HG02623 (cell line): ENCODE data around the gene AFG1L.
A peak's percentile ranks its signal among the peaks of the same experiment; 100 is the strongest.
"Not testable (repeated sequence)": the region's sequence is repeated elsewhere in the genome, so short reads cannot be mapped to it uniquely, and the experiment has no call there.

Experiments
- ATAC-seq: cut with Tn5 transposase; IDR thresholded peaks from one replicate; pipeline ENCODE4 v1.9.1; 2021; ENCODE audit warnings: moderate library complexity; ENCODE audit not compliant: unreplicated experiment

AFG1L gene

DNA sequence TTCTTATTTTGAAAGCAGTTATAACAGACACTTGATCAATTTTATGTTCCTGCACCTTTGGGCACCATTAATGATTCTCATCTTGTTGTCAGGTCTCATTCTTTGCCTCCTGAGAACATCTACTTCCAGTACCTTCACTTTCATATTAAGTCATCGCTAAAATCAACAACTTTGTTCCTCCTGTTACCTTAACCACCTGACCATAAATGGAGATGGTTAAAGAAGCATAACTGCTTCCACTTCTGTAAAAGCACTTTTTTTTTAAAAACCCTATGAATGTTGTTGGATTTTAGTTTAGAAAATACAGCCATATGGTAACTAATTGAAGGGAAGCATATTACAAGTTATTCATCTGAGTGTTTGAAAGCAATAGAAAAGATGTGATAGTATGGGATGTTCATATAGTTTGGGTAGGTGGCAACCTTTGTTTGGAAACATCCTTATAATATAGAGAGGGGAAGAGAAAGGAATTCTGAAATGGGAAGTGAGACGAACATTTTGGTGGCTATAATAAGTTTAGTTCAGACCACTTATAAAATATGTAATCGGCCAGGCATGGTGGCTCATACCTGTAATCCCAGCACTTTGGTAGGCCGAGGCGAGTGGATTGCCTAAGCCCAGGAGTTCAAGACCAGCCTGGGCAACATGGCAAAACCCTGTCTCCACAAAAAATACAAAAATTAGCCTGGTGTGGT, 53.9 kb downstream of the AFG1L start:
- peak; percentile 91 for ATAC-seq

DNA sequence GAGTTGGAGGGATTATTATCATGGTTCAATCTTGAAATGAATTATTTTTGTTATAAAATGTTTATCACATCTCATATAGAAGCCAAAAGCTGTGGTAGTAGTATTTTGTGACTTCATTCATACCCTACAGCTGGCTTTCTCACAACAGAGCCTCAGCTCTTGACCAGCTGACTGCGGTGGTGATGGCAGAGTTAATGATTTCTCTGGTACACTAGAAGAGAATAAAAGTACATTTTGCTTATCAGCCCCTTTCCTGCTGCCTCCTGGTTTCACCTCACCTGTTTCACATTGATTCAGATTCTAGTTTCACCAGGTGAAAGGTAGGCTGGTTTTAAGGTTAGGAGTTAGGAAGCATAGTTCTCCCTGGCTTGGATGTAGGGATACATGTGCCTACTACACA, 55.7 kb downstream of the AFG1L start:
- no peak for ATAC-seq

DNA sequence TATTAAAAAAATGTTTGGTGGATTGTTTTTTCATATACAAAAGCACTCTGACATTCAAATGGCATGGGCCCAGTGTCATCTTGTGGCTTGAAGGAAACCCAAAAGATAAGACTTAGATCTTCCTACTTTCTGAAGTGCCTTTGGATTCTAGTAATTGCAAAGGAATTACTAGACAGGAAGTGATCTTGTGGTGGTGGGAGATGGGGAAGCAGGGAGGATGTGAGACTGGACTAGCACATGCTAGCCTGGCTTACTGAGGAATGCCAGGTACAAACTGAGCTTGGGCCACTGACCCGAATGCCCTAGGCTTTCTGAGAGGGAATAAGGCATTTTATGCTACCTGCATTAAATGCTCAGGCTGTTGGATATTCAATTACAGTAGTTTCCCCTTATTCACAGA, 59.0 kb downstream of the AFG1L start:
- no peak for ATAC-seq

DNA sequence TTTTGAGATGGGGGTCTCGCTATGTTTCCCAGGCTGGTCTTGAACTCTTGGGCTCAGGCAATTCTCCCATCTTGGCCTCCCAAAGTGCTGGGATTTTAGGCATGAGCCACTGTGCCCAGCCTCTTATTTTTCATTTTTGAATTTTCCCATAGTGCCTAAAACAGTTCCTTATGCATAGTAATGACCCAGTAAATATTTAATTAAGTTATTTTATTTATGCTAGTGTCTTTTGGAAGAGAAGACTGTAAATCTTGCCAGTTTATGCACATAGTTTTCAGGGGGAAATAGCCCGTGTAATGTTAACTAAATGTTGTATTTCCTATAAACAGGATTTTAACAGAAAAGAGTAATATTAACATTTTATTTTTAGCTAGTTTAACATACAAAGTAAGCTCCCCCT, 60.3 kb downstream of the AFG1L start:
- no peak for ATAC-seq

DNA sequence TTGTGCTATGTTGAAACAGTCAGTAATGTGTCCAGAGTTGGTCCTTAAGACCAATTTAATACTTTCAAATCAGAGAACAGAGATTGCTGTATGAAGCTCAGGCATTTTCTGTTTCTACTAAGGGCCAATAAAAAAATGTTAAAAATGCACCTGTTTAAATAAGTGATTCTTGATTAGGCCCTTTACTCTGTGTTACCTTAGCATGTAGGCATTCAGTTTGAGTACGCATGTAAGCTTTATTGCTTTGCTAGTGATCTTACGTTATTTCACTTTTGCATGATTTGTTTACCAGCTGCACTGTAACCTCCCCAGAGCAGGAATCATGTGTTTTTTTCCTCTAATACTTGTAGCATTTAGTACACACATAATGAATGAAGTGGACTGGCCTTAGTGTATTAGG, 61.0 kb downstream of the AFG1L start:
- no peak for ATAC-seq

DNA sequence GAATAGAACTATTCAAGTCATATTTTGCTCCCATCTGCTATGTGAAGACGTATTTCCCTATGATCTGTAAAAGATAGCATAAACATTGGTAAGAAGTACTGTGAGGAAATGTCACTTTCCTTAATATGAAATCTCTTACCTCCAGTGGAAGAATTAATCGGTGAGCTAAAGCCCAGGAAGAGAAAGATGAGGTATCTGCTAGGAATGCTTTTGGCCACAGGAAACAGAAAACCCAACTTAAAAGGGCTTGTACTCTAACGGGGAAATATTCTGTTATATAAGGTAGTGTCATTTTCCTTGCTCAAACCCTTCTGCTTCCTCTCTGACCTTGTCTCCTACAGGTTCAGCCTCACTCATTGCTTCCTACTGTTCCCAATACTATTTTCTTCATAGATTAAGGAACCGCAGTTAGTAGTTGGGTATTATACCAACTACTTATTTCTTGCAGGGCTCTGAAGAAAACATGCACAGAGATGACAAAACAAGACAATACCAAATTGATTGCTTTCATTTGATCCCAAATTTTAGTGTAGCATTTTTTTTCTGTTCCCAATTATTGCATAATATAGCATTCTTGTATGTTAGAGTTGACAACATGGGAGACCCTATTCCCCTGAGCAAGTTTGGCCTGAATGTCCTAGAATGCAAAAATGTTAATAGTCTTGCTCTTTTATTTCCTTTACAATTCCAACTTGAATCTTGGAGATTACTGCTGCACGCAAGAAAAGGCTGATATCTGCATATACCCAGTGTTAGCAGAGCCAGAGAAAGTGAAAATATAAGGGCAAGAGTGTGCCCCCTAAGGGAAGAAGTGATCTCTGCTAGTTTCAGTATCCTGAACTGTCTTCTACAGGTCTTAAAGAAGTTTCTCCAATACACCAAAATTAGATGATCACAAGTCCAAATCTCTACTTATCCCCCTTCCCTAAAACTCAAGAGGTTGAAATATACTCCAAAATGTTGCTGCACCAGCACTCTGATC, 65.3 kb downstream of the AFG1L start:
- ATAC-seq, result no peak

DNA sequence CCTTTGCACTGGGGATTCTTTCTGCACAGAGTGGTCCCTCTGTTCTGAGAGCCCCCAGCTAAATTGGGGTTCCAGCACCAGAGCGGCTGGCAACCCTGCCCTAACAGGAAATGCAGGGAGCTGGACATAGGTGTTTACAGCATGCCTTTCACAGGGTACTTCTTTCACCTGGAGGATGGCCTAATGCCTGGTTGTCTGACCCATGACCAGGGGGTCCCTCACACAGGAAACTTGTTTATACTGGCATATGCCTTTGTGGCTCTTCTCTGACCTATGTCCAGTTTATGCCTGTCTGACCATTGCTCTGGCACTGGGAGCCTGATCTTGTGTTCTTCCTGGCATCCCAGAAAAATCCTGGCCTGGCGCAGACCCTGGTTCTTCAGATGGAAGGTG, 66.1 kb downstream of the AFG1L start:
- no peak for ATAC-seq

DNA sequence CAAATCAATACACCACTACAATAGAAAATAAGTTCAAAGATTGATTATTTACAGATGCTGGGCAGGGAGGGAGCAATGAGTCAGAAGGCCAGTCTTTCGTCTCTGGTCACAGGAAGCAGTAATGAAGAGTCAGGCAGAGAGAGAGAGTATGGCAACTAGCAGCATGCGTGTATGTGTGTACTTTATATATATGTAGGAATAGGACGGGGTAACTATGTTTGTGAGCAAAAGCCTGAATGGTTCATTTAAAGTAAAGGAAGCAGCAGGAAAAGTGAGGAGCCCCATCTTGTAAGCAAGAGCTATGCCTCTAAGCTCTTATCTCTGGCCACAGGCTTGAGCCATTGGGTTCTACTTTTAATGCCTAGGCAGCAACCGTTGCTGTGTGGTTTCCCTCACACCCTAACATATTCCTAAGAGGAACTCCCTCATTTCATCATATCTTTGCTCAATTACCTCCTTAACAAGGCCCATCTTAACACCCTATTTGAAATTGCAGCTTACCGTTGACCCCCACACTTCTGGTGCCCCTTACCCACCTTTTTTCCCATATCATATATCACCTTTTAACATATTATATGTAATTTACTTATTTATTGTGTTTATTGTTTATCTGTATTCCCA, 66.6 kb downstream of the AFG1L start:
- ATAC-seq, result no peak

DNA sequence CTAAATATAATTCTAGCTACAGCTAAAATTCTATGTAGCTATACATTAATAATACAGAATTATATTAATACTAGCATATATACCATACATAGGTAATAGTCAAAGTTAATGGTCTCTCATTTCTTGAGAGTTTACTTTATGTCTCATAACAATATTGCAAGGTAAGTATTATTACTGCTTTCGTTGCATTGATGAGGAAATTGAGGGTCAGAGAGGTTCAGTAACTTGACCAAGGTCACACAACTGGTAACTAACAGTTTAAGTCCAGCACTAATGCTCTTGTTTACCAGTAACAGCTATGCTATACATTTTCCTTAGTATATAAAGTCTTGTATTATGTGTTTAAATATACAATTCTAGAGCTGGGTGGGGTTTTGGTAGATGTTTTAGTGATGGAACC, 67.6 kb downstream of the AFG1L start:
- ATAC-seq, result no peak

DNA sequence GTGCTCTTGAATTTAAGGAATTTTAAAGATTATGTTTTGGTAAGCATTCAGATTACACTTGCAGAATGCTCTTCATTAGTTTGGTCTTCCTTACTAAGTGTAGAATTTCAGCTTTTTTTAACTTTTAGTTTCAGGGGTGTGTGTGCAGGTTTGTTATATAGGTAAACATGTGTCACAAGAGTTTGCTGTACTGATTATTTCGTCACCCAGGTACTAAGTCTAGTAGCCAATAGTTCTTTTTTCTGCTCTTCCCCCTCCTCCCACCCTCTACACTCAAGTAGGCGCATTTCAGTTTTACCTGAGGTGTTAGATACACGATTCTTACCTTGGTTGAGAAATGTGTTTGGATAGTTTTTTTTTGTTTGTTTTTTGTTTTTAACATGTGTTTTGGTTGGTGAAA, 68.3 kb downstream of the AFG1L start:
- no peak for ATAC-seq

DNA sequence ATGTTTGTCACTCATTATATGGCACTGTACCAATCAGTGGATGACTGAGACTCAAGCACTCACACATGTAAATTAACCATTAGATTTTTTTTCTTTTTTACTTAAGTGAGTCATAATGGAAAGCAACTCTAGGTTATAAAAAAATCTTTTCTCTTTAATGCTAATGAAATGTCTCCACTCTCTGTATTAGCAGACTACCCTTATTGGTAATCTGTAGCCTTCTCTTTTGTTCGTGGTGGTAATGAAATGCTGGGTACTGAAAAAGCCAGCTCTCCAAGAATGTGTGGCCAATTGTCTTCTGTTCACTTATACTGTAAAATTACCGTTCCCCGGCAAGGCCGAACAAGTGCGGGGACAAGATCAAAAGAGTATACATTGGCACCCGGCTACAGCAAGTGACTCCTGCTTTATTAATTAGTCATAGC, 69.0 kb downstream of the AFG1L start:
- ATAC-seq, result no peak

DNA sequence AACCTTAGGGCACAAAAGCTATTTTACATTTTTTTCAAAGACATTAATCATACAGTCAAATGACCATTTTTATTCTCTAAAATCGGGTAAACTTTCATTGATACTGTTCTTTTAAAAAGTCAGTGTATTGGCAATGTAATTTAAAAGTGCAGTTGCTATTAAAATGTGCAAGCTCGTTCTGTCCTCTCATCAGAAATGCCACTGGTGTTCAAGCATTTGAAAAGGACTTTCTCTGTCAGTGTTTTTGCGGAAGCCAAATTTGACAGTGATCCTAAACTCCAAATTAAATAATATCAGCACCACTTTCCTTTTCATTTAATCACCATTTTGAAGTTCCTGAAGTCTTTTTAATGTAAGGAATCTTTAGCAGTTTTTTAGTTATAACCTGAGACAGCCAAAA, 69.6 kb downstream of the AFG1L start:
- no peak for ATAC-seq

DNA sequence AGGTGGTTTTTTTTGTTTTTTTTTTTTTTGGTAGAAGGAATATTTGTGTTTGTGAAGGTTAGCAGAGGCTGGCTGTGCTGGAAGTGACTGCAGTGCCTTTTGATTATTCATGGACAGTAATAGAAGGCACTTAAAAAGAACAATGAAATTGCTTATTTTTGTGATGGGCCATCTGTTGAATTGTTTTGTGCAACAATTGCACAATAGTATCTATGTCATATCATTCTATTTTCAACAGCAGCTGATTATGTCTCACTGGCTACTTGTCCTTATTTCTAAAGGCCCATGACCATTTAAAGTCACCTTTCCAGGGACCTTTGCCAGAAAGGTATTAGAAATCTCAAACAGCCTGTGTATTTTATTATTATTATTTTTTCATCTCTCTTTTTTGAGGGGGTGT, 70.6 kb downstream of the AFG1L start:
- no peak for ATAC-seq

DNA sequence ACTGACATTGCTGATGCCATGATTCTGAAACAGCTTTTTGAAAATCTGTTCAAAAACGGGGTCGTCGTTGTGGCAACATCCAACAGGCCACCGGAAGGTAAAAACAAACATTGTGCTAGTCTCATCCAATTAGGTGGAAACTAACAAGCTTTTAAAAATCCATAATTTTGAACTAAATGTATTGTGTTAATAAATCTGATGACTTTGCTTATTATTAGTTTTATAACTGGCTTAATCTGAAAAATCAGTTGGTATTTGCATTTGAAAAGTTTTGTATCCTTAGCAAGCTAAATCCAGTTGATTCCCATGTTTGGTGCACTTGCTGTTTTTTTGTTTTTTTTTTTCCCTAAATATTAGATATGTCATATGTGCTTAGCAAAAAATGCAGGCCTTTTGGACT, 71.4 kb downstream of the AFG1L start:
- no peak for ATAC-seq

DNA sequence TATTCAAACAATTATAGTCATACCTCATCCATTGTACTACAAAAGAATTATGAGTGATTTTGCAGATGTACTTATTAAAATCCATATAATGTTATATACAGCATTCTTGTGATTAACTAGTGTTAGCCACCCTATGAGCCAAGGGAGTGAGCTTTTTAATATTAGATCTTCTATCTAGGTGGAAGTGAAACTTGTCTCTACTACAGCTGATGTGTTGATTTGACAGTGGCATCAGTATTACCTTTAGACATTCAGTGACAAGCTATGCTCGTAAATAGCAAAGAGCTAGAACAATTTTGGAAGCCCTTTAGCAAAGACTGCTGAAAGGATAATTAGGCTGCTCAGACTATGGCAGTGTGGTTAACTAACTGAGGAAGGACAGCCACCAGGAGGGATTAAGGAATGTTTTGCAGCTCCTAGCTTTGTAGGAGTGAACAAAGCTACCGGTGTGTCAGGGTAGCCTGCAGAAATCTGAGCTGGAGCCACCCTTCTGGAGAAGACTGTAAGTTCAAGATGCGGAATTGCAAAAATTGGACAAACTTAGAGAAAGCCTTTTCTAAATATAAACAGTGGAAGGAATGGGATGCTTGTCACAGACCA, 73.7 kb downstream of the AFG1L start:
- ATAC-seq, result no peak

DNA sequence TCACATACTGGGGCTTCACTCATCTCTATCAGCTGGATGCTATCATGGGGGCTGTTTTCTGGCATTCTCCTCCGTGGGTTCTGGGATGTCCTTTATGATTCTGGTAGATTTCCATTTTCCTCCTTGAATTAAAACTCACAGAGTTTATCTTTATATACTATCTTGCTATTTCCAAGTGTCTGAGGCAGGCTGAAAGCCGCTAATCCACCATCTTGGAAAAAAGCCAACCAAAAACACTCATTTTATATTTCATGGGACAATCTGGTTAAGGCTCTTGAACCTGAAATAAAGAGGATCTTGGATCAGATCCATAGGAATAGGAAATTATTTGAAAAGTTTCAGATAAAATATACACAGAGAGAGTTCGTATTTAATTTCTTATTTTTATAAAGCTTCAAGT, 86.0 kb downstream of the AFG1L start:
- ATAC-seq, result no peak

DNA sequence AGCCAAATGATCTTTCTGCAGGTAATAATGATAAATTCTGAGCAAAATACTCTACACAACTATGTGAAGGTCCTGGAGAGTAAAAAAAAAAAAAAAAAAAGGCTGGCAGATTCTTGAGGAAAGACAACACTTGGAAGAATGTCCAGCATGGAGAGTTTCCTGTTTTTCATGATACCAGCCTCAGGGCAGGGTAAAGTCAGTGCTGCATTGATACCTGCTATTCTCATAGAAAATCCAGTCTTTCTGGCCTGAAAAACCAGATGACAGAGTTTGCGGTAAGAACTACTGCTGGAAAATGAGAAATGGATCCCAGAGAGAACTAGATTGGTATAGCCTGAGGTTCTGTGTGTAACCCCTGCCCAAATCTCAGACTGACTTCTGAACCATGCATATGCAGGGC, 89.1 kb downstream of the AFG1L start:
- ATAC-seq, result no peak

DNA sequence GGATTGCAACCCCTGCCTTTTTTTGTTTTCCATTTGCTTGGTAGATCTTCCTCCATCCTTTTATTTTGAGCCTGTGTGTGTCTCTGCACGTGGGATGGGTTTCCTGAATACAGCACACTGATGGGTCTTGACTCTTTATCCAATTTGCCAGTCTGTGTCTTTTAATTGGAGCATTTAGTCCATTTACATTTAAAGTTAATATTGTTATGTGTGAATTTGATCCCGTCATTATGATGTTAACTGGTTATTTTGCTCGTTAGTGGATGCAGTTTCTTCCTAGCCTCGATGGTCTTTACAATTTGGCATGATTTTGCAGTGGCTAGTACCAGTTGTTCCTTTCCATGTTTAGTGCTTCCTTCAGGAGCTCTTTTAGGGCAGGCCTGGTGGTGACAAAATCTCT, 94.3 kb downstream of the AFG1L start:
- not testable (repeated sequence) for ATAC-seq

DNA sequence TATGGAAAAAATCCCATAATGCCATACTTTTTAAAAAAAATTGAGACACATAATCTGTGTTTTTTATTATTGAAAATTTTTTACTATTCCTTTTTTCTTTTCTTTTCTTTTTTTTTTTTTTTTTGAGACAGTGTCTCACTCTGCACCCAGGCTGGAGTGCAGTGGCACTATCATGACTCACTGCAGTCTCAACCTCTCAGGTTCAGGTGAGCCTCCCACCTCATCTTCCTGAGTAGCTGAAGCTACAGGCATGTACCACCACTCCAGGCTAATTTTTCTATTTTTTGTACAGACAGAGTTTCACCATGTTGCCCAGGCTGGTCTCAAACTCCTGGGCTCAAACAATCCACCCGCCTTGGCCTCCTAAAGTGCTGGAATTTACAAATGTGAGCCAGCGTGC, 100.4 kb downstream of the AFG1L start:
- no peak for ATAC-seq

DNA sequence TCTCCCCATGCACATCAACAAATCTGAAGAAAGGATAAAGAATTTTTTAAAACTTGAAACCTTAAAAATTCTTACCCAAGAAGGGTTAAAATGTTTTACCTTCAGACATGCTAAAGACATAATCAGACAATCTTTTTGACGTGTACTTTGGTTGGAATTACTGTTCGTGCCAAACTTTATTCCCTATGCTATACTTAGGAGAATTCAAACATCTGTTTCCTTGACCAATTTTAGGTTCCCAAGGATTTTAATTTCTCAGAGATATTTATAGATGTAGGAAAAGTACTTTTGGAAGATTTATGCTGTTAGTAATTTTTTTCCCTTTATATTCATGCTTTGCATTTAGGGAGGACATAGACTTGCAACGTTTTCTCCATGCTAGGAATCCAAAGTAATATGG, 108.4 kb downstream of the AFG1L start:
- ATAC-seq, result no peak

DNA sequence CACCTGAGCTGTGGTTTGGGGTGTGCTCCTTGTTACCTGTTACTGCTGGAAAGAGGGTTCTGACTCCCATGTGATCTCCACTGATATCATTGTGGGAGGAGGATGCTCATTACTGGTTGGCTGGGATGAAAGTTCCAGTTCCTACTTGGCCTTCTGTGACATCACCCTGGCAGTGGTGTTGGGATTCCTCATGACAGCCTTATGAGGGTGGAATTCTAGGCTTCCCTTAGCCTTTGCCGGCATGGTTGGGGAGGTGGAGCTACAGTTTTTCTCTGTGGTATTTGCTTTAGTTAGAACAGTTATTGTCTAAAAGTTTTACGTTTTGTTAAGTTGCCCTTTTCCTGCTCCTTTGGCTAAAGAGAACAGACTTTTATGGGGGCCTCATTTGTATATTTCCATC, 112.1 kb downstream of the AFG1L start:
- no peak for ATAC-seq
